GM21381 (cell line): ENCODE measurements around the gene C20orf204.
"Not testable (repeated sequence)": the region's sequence is repeated elsewhere in the genome, so short reads cannot be mapped to it uniquely, and the experiment has no call there.

Experiments used
- ATAC-seq: cut with Tn5 transposase; IDR thresholded peaks from one replicate; pipeline ENCODE4 v1.9.1; 2021; ENCODE audit warnings: mild to moderate bottlenecking, moderate library complexity; ENCODE audit not compliant: unreplicated experiment

C20orf204 gene

DNA sequence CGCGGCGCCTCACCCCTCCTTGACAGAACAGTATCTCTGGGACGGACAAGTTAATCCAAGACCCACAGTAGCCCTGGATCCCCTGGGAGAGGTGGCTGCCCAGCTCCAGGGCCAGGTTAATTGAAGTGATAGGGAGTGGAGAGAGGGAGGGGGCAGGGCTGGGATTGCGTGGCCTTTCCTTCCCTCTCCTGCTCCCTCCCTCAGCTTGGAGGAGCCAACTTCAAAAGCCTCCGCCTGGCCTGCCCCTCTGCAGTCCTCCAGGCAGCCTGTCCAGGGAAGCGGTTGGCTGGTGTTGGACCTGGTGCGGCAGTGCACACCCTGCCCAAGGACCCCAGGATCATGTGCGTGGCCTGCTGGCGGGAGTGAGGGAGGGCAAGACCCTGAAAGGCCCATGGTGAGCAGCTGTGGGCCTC, at the start of gene C20orf204:
Gene C20orf204 (plus strand): TSS at position 250 of the 413 bp plus-strand sequence. CDS start 142 bp downstream, at position 392.
- no peak for ATAC-seq

GRCh38 chr20:64000906-64001305, 35.1 kb upstream of the C20orf204 start:
- ATAC-seq, result no peak

DNA sequence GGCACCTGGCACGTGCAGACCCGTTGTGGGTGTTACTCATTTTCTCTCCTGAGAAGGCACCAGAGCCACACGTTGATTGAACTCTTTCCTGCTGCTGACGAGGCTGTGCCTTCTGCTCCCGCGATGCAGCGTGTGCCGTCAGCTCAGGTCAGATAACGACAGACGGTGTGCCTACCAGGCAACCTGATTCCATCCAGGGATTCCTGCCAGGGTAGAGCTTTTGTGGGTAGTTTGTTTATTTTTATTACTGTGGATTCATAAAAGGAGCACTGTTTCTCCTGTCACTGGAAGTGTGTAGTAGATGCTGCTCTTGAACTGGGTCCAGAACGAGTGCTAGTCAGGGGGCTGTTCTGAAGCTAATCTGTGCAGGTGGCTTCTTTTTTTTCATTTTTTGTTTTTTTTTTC, 34.4 kb upstream of the C20orf204 start:
- no peak for ATAC-seq

- no peak for ATAC-seq
These were observed 31.8 kb upstream of the C20orf204 start for GRCh38 chr20:64003960-64004725.

GRCh38 chr20:64005394-64005793, 30.6 kb upstream of the C20orf204 start:
- no peak for ATAC-seq

GRCh38 chr20:64006490-64006889, 29.5 kb upstream of the C20orf204 start:
- ATAC-seq, result no peak

GRCh38 chr20:64006902-64007301, 29.1 kb upstream of the C20orf204 start:
- no peak for ATAC-seq

DNA sequence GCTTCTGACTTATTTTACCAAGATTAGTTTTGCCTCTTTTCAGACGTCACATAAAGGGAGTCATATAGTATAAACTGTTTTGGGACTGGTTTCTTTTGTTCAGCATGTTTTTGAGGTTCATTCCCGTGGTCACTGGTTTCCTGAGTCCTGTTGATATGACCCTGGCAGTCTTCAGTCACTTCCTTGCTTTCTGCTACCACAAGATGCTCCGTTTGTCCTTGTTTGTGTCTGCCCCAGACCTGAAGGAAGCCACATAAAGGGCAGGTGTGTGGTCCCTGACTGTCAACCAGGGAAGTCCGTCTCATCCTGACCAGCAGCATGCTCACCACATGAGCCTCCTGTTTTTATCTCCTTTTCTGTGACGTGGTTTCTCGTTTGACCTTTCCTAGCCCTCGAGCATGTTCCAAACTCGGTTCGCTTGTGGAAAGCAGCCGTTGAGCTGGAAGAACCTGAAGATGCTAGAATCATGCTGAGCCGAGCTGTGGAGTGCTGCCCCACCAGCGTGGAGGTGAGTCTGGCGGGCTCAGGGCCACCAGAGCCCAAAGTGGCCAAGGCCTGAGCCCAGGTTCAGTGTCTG, 26.1 kb upstream of the C20orf204 start:
- ATAC-seq, result no peak

GRCh38 chr20:64010711-64011237, 25.2 kb upstream of the C20orf204 start:
- no peak for ATAC-seq

DNA sequence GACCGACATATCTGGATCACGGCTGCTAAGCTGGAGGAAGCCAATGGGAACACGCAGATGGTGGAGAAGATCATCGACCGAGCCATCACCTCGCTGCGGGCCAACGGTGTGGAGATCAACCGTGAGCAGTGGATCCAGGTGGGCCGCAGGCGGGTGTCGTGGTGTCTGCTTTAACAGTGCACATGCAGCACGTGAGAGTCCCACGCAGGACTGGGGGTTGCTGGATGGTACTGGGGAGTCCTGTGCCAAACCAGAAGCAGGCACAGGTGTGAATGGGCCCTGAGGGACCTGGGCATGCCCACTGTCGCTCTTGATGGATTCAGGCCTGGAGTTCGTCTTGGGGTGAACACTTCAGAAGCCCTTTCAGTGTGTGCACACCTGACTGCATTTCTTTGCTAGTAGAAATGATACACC, 24.6 kb upstream of the C20orf204 start:
- ATAC-seq, result no peak

DNA sequence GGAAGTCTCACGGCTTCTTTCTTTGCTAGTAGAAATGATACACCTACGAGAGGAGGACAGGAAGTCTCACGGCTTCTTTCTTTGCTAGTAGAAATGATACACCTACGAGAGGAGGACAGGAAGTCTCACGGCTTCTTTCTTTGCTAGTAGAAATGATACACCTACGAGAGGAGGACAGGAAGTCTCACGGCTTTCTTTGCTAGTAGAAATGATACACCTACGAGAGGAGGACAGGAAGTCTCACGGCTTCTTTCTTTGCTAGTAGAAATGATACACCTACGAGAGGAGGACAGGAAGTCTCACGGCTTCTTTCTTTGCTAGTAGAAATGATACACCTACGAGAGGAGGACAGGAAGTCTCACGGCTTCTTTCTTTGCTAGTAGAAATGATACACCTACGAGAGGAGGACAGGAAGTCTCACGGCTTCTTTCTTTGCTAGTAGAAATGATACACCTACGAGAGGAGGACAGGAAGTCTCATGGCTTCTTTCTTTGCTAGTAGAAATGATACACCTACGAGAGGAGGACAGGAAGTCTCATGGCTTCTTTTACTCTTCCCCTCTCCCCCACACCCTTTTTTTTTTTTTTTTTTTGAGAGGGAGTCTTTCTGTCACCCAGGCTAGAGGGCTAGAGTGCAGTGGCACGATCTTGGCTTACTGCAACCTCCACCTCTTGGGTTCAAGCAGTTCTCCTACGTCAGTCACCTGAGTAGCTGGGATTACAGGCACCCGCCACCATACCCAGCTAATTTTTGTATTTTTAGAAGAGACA, 23.4 kb upstream of the C20orf204 start:
- ATAC-seq, result not testable (repeated sequence)

- ATAC-seq, result no peak
These were observed 20.3 kb upstream of the C20orf204 start for GRCh38 chr20:64015635-64016034.

- ATAC-seq, result no peak
These were observed 14.6 kb upstream of the C20orf204 start for GRCh38 chr20:64021124-64021975.

DNA sequence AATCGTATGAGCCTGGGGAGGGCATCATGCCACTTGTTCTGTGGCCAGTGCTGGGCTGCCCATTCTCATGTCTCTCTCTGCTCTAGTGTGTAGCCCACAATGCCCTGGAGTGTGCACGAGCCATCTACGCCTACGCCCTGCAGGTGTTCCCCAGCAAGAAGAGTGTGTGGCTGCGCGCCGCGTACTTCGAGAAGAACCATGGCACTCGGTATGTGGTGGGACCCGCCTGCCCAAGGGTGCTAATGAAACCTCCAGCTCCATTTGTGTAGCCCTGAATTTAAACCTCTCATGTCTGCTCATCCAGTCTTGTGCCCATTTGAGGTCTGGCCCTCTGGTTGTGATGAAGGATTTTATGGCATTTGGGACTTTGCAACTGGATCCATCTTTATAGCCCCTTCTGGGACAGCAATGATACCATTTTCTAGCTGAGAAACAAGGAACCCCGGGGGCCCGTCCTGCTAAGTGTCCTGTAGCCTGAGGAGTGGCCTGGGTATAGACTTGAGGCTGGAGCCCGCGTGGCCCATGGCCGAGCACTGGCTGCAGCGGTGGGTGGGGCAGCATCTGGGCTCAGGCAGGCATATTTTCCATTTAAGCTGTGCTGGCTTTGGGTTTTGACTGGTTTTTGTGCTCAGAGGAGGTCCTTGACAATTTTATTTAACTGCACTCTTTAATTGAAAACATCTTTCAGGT, 13.2 kb upstream of the C20orf204 start:
- ATAC-seq, result no peak

DNA sequence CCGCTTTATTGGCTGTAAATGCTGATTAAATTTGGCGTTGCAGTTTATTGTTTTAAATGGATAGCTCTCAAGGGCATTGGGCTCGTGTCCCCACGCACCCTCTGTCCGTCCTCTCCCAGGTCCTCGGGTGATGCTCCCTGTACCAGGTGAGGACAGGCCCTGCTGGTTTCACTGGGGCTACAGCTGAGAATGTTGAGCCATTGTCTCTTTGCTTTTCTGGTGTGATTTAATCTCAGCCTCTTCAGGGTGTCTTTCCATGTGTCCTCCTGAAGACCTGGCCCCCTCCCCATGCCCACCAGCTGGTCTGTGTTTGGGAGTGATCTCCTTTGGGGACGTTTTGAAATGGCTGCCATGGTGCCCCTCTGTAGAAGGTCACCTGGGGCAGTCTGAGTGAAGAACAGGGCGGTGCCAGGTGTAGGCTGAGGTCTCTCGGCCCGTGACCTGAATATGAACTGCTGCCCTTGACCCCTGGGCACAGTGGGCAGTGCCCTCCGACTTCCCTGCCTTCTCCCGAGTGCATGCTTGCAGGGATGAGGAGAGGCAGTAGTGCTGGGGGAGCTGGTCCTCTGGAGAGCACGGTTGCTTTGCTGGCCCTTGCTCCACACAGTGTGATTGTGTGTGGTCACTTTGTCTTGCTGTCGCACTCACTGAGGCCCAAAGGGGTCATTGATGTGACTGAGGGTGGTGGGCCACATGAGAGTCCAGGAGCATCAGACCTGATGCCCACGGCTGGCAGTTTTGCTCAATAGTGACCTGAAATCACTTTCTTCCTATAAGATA, 12.4 kb upstream of the C20orf204 start:
- ATAC-seq, result no peak

GRCh38 chr20:64024141-64024990, 11.6 kb upstream of the C20orf204 start:
- ATAC-seq, result no peak

GRCh38 chr20:64025101-64025825, 10.7 kb upstream of the C20orf204 start:
- ATAC-seq, result no peak
